ENCODE data around the gene SRPK2.
A peak's percentile ranks its signal among the peaks of the same experiment; 100 is the strongest.

SRPK2 gene

DNA sequence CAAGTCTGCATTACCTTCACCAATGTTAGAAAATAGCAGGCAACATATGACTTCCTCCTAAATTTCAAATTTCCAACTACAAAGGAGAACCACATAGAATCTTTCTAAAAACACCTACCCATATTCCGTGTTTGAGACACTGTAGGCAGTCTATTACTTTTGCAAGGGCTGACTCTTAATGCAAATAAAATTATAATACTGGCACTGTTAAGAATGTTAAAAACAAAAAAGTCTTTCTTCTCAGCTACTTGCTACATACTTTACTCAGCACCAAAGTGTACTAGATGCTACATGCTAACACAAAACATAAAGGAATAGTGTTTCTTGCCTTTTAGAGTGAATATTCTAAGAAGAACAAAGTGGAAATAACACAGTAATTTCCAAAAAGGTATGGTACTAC is 65.4 kb downstream of the SRPK2 start:
- Histone ChIP-seq H3K4me3 (no peak overlapping the region), H4K20me1 (peaks cover 100% of the 10 kb centered on the region), H3K9me3 (peaks cover 11% of the 10 kb centered on the region), H3K27ac (no peak overlapping the region), H3K4me1 (peaks cover 3% of the 10 kb centered on the region), H3K27me3 (no peaks in the 10 kb centered on the region), H3K9ac (no peak overlapping the region), H3K4me2 (no peak overlapping the region), H3K36me3 (peaks cover 7% of the 10 kb centered on the region)
- TF ChIP-seq Cebpa-rat (IDR thresholded peaks at IDR 0.05), result no peak

DNA sequence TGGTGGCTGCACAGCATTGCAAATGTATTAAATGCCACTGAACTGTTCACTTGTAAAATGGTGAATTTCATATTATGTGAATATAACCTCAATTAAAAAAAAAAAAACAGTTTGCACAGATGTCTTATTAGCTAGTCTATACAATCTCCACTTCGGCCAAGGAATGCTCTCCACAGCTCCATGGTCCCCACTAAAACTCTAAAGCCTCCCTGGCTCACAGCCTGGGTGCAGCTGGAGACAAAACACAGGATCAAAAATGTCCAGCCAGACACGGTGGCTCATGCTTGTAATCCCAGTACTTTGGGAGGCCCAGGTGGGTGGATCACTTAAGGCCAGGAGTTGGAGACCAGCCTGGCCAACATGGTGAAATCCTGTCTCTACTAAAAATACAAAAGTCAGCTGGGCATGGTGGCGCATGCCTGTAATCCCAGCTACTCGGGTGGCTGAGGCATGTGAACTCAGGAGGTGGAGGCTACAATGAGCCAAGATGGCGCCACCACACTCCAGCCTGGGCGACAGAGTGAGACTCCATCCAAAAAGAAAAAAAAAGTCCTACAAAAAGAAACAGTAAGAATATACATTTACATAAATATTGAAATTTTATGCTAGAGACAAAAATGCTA is 66.0 kb downstream of the SRPK2 start:
- Histone ChIP-seq H3K27me3 (no peaks in the 10 kb centered on the region), H3K27ac (no peak overlapping the region), H3K9me3 (peaks cover 11% of the 10 kb centered on the region), H4K20me1 (peaks cover 100% of the 10 kb centered on the region), H3K4me1 (peaks cover 9% of the 10 kb centered on the region), H3K36me3 (peaks cover 7% of the 10 kb centered on the region), H3K9ac (no peak overlapping the region), H3K4me2 (no peak overlapping the region), H3K4me3 (no peak overlapping the region)
- no peak for TF ChIP-seq Cebpa-rat (IDR thresholded peaks at IDR 0.05)

DNA sequence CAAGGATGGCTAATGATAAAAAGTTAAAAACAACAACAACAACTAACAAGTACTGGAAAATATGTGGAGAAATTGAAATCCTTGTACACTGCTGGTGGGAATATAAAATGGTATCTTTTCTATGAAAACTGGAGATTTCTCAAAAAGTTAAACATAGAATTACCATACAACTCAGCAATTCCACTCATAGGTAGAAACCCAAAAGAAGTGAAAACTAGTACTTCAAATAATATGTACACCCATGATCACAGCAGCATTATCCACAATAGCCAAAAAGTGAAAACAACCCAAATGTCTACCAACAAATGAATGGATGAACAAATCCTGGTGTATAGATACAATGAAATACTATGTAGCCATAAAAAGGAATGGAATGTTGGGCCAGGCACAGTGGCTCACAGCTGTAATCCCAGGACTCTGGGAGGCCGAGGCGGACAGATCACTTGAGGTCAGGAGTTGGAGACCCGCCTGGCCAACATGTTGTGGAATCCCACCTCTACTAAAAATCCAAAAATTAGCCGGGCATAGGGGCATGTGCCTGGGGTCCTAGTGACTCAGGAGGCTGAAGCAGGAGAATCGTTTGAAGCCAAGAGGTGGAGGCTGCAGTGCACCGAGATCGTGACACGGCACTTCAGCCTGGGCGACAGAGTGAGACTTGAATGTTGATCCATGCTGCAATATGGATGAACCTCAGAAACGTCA is 66.8 kb downstream of the SRPK2 start:
- Histone ChIP-seq H3K4me2 (no peak overlapping the region), H3K4me3 (no peak overlapping the region), H3K9ac (no peak overlapping the region), H3K4me1 (peaks cover 17% of the 10 kb centered on the region), H4K20me1 (peaks cover 100% of the 10 kb centered on the region), H3K27ac (no peak overlapping the region), H3K27me3 (no peaks in the 10 kb centered on the region), H3K36me3 (peaks cover 7% of the 10 kb centered on the region), H3K9me3 (peaks cover 11% of the 10 kb centered on the region)
- no peak for TF ChIP-seq Cebpa-rat (IDR thresholded peaks at IDR 0.05)

DNA sequence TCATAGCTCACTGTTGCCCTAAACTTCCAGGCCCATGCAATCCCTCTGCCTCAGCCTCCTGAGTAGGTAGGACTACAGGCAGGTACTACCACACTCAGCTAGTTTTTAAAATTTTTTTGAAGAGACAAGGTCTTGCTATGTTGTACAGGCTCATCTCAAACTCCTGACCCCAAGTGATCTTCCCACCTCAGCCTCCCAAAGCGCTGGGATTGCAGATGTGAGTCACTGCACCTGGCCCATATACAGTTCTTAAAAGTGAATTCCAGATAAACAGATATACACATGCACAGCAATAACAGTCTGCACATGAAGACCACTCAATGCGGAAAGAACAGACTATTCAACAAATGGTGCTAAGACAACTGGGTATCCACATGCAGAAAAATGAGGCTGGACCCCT is 67.8 kb downstream of the SRPK2 start:
- peaks cover 100% of the 10 kb centered on the region for H4K20me1 ChIP-seq
- H3K27ac ChIP-seq, result no peak overlapping the region
- no peak for TF ChIP-seq Cebpa-rat (IDR thresholded peaks at IDR 0.05)
- H3K9me3 ChIP-seq, result peaks cover 11% of the 10 kb centered on the region
- H3K4me1 ChIP-seq, result peaks cover 17% of the 10 kb centered on the region
- H3K9ac ChIP-seq, result no peak overlapping the region
- no peak overlapping the region for H3K4me3 ChIP-seq
- H3K4me2 ChIP-seq, result no peak overlapping the region
- H3K36me3 ChIP-seq, result peaks cover 7% of the 10 kb centered on the region
- H3K27me3 ChIP-seq, result no peaks in the 10 kb centered on the region

DNA sequence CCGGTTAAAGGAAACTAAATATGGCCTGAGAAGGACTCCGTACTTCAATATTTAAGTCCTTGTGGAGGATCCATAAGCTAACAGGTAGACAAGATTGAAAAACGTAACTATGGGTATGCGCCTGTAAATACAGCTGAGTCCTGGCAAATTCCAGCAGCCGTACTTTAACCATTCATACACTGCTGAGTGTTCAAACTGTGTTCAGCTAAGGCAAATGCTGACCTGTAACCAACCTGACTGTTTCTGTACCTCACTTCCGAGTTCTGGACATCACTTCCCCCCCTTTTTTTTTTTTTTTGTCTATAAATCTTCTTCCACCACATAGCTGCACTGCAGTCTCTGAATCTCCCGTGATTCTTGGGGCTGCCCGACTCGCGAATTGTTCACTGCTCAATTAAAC is 69.1 kb downstream of the SRPK2 start:
- no peaks in the 10 kb centered on the region for H3K27me3 ChIP-seq
- H3K36me3 ChIP-seq, result peaks cover 7% of the 10 kb centered on the region
- peaks cover 100% of the 10 kb centered on the region for H4K20me1 ChIP-seq
- H3K27ac ChIP-seq, result no peak overlapping the region
- H3K9me3 ChIP-seq, result peaks cover 11% of the 10 kb centered on the region
- no peak overlapping the region for H3K4me2 ChIP-seq
- H3K4me1 ChIP-seq, result peaks cover 17% of the 10 kb centered on the region
- no peak for TF ChIP-seq Cebpa-rat (IDR thresholded peaks at IDR 0.05)
- no peak overlapping the region for H3K4me3 ChIP-seq
- H3K9ac ChIP-seq, result no peak overlapping the region

DNA sequence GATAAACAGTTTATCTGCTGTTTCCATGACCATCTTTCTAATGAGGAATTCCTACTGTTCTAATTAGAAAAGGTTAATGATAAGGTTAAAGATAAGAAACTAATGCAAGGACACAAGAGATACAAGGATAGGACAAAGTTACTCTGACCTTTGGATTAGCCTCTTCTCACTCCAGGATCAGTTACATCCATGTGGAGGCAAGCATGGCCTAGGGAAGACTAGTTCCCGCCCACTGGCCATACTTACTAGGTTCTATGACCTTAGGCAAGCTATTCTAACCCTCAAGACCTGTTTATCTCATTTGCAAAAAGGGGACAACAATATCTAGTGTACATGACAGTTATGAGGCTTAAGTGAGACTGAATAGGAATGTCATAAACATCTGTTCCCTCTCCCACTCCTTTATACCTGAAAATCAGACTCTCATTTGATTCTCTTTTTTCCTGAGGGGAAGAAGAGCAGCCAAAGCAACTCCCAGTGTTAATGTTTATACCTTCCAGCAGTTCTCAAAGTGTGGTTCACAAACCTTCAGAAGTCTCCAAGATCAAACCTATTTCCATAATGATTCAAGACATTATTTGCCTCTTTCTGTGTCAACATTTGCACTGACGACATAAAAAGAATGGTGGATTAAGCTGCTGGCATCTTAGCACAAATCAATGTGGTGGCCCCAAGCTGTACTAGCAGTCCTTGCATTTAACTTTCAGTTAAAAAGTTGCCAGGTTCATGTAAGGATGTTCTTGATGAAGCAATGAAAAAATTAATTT is 72.0 kb downstream of the SRPK2 start:
- Histone ChIP-seq H3K9me3 (no peaks in the 10 kb centered on the region), H3K4me3 (no peak overlapping the region), H4K20me1 (peaks cover 100% of the 10 kb centered on the region), H3K4me2 (no peak overlapping the region), H3K36me3 (peaks cover under 1% of the 10 kb centered on the region; the same call in 1 of the 2 replicates), H3K27ac (no peak overlapping the region), H3K9ac (no peak overlapping the region), H3K27me3 (no peaks in the 10 kb centered on the region), H3K4me1 (peaks cover 17% of the 10 kb centered on the region)
- no peak for TF ChIP-seq Cebpa-rat (IDR thresholded peaks at IDR 0.05)

DNA sequence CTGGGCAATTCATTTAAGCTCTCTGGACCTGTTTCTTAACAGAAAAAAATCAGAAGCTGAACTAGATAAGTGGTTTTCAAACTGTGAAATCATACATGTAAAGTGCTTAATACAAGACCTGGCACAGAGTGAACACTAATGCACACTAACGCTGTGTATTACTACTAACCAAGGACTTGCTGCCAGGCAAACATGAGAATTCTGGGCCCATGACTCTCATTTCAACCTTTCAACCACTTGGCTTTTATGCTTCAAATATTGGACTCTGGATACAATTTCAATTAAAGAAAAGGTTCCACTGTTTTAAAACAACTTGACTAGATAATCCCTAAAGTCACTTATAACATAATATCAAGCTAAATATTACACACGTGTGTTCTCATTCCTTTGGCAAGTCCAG is 73.4 kb downstream of the SRPK2 start:
- Histone ChIP-seq H3K27ac (no peak overlapping the region), H3K4me3 (no peak overlapping the region), H3K4me2 (no peak overlapping the region), H3K36me3 (no peaks in the 10 kb centered on the region), H3K27me3 (no peaks in the 10 kb centered on the region), H3K9ac (no peak overlapping the region), H3K4me1 (peaks cover 19% of the 10 kb centered on the region), H4K20me1 (peaks cover 100% of the 10 kb centered on the region), H3K9me3 (no peaks in the 10 kb centered on the region)
- no peak for TF ChIP-seq Cebpa-rat (IDR thresholded peaks at IDR 0.05)

DNA sequence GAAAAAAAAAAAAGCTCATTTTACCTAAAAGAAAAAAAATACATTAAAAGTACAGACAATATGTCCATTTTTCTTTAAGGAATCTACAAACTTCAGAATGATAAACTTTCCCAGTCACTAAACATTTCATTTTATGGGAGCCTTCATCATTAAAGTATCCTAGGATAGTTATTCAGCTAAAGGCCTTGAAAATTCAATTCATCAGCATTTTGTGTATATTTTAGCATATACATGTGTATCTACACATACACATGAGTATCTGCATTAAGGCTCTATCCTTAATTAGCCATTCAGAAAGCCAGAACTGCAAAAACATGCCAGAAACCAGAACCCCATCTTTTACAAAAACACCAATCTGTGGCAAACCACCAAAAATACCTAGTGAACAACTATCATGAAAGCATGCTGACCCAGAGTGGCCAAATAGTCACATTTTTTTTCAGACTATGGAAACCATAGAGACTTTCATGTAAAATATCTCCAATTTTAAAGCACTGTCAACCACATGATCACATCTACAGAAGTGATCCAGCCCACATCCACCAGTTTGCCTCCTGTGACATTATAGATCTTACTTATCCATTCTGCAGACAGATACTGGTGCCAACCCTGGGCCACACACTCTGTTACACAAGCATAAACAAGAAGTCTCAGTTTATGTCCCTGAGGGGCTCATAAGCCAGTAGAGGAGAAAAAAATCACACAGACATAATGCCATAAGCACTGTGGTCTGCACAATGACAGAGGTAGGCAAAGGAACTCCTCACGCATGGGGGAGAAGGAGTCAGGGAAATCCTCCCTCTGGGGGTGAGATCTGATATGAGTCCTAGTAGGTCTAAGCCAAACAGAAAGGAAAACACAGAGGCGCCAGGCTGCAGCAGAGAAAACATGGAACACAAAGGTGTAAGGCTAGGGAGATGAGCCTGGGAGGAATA is 79.2 kb downstream of the SRPK2 start:
- Histone ChIP-seq H3K27me3 (no peaks in the 10 kb centered on the region), H3K4me1 (peaks cover 22% of the 10 kb centered on the region), H3K9me3 (0 out of 2 replicates have a peak, but pooled peaks cover 5% of the 10 kb centered on the region), H3K4me2 (peak overlapping the region; percentile 54), H3K27ac (no peak overlapping the region), H3K9ac (no peak overlapping the region), H4K20me1 (peaks cover 95% of the 10 kb centered on the region), H3K36me3 (no peaks in the 10 kb centered on the region), H3K4me3 (no peak overlapping the region)
- TF ChIP-seq Cebpa-rat (IDR thresholded peaks at IDR 0.05), result no peak

DNA sequence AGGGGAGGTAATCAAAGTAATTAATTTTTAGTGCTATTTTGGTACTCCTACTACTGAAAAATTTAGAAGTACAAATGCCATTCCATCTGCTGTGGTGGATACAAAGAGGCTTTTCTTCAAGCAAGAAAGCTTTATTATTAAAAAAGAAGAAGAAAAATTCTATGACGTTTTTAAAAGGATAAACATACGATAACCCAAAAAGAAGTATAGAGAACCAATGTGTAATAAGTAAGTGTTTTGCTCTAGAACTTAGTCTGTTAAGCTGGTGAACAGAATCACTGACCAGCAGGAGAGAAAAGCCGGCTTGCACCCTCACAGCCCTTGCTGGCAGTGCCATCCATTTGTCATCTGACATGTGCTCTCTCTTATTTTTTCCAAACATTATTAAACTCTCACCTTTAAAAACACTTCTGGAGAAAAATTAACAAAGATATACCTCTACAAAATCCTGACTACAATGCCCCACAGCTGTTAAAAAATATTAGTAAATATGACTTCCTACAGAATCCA is 81.5 kb downstream of the SRPK2 start:
- Histone ChIP-seq H3K36me3 (no peaks in the 10 kb centered on the region), H3K4me3 (no peak overlapping the region), H3K27ac (no peak overlapping the region), H3K4me1 (peaks cover 28% of the 10 kb centered on the region), H3K9ac (no peak overlapping the region), H3K9me3 (peaks cover 10% of the 10 kb centered on the region), H3K4me2 (no peak overlapping the region), H3K27me3 (no peaks in the 10 kb centered on the region), H4K20me1 (peaks cover 79% of the 10 kb centered on the region)
- TF ChIP-seq Cebpa-rat (IDR thresholded peaks at IDR 0.05), result no peak

All from BLaER1 (cell line).